AG04450 (cell line): ENCODE results near the gene SH3TC1. TPM values are rescaled to one million over a fixed set of nuclear protein-coding genes. Genes with fewer than 3 reads are reported as not detected.

Source experiments
- CTCF ChIA-PET: fragments of 300-600, 350-600 bp; formaldehyde crosslinking; extraction: SDS; loops from one replicate; lab custom pipeline; 2022; ENCODE audit warnings: antibody characterized with exemption, inconsistent platforms; lab: Charles Lee
- POLR2A ChIA-PET: fragments of 350-600 bp; formaldehyde crosslinking; extraction: SDS; loops from one replicate; lab custom pipeline; 2021; ENCODE audit warnings: antibody characterized with exemption, inconsistent platforms; lab: Yijun Ruan, JAX
- DNase-seq: peaks from one replicate; pipeline ENCODE4 v3.0.0-alpha.2; 2011; ENCODE audit warnings: low read depth, low spot score
- H3K27ac ChIP-seq: one replicate; pipeline ENCODE4 v1.5.1; 2012; ENCODE audit warnings: low read depth, low read length, control low read depth
- H3K27me3 ChIP-seq: one replicate; pipeline ENCODE4 v1.6.0; 2012; ENCODE audit warnings: low read length; ENCODE audit not compliant: control insufficient read depth, insufficient read depth
- H3K4me3 ChIP-seq: 2 replicates; pipeline ENCODE4 v1.5.1; 2011; ENCODE audit warnings: mild to moderate bottlenecking, low read depth, low read length, control low read depth
- H3K9me3 ChIP-seq: 2 replicates; pipeline ENCODE4 v1.5.1; 2012; ENCODE audit warnings: low read length; ENCODE audit not compliant: control insufficient read depth, insufficient read depth
- polyA plus RNA-seq: library from polyadenylated mRNA; depleted of rRNA; stranded (reverse); fragments of >200 nt; gene quantifications from 2 replicates; pipeline ENCODE4 v1.2.3, GENCODE V29; 2011
- TF ChIP-seq, protein P1 (sequence below): IDR thresholded peaks from 2 replicates; pipeline ENCODE4 v1.5.1; 2011; ENCODE audit warnings: low read depth, low read length, control low read depth, inconsistent platforms

Gene SH3TC1
- polyA plus RNA-seq, 1 experiment = 0.98 TPM

DNA sequence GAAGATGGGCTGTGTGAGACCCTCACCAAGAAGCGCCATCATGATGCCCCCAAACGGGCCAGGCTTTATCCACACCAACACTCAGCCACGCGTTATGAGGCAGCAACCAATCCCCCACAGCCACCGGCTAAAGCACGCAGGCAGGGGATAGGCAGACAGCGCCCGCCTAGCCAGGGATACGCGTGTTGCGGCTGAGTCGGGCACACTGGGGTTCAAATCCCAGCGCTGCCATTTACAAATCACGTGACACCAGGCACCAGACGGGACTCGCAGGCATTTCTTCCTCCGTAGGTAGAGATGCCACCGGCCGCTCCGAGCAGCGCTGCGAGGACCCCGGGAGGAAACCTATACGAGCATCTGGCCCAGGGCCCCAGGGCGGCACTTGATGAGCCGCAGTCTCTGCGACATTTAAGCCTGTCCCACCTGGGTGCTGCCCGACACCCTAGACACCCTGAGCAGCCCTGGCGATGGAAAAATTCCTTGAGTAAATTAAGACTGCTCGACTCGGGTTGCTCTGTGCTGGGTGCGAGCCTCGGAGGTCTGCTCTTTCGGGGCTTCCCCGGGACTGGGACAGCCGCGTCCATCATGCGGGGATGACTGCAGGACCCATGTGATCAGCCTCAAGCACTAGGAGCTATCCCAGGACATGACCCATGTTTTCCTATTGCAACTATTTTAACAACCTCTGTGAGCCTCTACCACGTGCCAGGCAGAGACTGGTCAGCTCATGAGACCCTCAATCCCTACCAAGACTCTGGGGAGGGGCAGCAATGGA is 46.8 kb upstream of the SH3TC1 start:
- peaks cover 58% of the 10 kb centered on the region for H3K27me3 ChIP-seq

DNA sequence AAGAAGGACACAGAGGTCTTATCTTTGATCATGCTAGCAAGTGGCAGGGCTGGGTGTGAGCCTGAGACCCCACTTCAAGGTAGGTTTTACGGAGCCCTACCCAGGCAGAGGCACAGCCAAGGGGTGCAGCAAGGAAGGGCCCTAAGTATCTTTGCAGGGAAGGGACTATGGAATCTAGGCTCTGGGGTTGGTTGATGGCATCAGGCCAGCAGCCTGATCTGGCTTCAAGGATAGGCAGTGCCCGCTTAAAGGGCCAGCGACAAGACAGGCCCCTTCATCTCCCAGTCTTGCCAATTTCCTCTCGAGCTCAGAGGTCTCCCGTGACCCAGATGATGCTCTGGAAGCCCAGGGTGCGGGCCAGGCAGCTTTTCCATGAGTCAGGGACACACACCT is 46.2 kb upstream of the SH3TC1 start:
- H3K4me3 ChIP-seq = no peak overlapping the region
- TF ChIP-seq, protein P1, sequence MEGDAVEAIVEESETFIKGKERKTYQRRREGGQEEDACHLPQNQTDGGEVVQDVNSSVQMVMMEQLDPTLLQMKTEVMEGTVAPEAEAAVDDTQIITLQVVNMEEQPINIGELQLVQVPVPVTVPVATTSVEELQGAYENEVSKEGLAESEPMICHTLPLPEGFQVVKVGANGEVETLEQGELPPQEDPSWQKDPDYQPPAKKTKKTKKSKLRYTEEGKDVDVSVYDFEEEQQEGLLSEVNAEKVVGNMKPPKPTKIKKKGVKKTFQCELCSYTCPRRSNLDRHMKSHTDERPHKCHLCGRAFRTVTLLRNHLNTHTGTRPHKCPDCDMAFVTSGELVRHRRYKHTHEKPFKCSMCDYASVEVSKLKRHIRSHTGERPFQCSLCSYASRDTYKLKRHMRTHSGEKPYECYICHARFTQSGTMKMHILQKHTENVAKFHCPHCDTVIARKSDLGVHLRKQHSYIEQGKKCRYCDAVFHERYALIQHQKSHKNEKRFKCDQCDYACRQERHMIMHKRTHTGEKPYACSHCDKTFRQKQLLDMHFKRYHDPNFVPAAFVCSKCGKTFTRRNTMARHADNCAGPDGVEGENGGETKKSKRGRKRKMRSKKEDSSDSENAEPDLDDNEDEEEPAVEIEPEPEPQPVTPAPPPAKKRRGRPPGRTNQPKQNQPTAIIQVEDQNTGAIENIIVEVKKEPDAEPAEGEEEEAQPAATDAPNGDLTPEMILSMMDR = no peak
- POLR2A ChIA-PET = no interaction called here
- no peak for DNase-seq
- no peak overlapping the region for H3K27ac ChIP-seq
- H3K27me3 ChIP-seq = peaks cover 58% of the 10 kb centered on the region
- CTCF ChIA-PET = no interaction called here
- peaks cover 3% of the 10 kb centered on the region; the same call in 1 of the 2 replicates for H3K9me3 ChIP-seq

More for the DNA sequence above, 46.8 kb upstream of the SH3TC1 start:
- ChIA-PET POLR2A (no interaction called here), CTCF (no interaction called here)
- no peaks in the 10 kb centered on the region; the same call in 1 of the 2 replicates for H3K9me3 ChIP-seq
- no peak overlapping the region for H3K4me3 ChIP-seq
- H3K27ac ChIP-seq = no peak overlapping the region
- no peak for DNase-seq
- TF ChIP-seq, protein P1 = no peak

DNA sequence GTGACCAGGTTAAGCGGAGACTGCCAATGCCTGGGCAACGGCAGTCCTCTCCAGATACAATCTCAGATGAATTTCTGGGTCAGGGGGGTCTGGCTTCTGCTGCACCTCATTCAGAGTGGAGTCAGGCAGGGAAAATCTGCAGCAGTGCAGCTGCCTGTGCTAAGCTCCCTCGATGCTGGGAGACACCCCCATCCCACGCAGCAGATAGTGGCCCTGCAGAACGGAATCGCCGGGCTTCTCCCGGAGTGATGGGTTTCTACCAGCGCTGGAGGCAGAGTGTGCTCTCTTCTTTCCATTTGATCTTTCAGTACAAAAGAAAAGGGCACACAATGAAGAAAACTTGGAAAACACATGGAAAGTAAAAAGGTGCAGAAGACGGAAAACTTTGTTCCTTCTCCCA is 45.6 kb upstream of the SH3TC1 start:
- Histone ChIP-seq H3K27me3 (peaks cover 64% of the 10 kb centered on the region), H3K4me3 (no peak overlapping the region), H3K9me3 (peaks cover 4% of the 10 kb centered on the region; the same call in 1 of the 2 replicates), H3K27ac (no peak overlapping the region)
- POLR2A ChIA-PET = no interaction called here
- CTCF ChIA-PET = no interaction called here
- TF ChIP-seq, protein P1 = no peak
- no peak for DNase-seq

DNA sequence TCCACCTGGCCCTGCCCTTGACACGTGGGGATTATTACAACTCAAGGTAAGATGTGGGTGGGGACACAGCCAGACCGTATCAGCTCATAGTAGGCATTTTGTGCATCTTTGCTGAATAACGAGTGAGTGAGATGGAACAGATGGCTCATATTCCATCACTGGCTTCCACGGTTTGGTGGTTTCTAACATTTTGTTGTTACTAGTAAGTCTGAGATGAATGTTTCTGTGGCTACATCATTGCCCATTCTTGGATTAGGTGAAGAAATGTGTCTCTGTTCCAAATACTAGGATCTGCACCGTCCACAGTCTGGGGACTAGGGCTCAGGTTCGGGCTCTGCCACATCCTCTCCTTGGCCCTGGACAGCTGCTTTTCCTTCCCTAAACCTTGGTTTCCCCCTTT is 44.0 kb upstream of the SH3TC1 start:
- Histone ChIP-seq H3K4me3 (no peak overlapping the region), H3K27ac (no peak overlapping the region), H3K9me3 (peaks cover 4% of the 10 kb centered on the region; the same call in 1 of the 2 replicates), H3K27me3 (peaks cover 55% of the 10 kb centered on the region)
- CTCF ChIA-PET = no interaction called here
- TF ChIP-seq, protein P1 = no peak
- DNase-seq = no peak
- POLR2A ChIA-PET = no interaction called here

DNA sequence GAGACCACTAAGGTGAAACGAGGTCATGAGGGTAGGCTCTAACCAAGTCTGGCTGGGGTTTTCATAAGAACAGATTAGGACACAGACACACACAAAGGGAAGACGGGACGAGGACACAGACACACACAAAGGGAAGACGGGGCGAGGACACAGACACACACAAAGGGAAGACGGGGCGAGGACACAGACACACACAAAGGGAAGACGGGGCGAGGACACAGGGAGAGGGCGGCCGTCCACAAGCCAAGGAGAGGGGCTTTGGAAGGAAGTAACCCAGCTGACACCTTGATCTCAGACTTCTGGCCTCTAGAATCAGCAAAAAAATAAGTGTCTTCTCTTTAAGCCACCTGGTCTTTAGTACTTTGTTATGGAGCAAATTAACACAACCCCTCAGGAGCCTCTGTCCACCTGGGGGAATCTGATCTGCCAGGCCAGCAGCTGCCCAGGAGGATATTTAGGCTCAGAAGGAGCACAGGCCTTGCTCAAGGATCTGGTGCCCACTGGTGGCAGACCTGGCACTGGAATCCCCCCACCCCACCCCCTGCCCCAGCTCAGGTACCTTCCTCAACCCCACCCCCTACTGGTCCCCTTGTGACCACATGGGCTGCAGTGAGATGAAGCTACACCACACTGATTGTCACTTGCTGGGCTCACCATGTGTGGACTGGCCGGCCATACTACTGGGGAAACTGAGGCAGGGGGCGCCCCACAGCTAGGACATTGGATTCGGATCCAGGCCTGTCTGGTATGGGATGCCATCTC is 43.2 kb upstream of the SH3TC1 start:
- Histone ChIP-seq H3K27ac (no peak overlapping the region), H3K9me3 (peaks cover 4% of the 10 kb centered on the region; the same call in 1 of the 2 replicates), H3K27me3 (peaks cover 54% of the 10 kb centered on the region), H3K4me3 (no peak overlapping the region)
- ChIA-PET POLR2A (no interaction called here), CTCF (interaction anchor here (1.4 kb wide), 1 partner anchor 21 kb away, joined by 5 read pairs; no protein-coding TSS in a partner anchor)
- TF ChIP-seq, protein P1 = no peak
- DNase-seq = no peak
